Pons (tissue), 1 donor: Measurements from ENCODE around the gene DMAC2L.

Experiments used
- DNase-seq: peaks from one replicate; pipeline ENCODE4 v3.0.0-alpha.2; 2016; ENCODE audit warnings: low spot score

Gene DMAC2L

GRCh38 chr14:50331596-50331995 lies 19.5 kb downstream of the DMAC2L start:
- no peak for DNase-seq

- DNase-seq, result no peak
Observed at GRCh38 chr14:50333014-50333509, 20.9 kb downstream of the DMAC2L start.

DNA sequence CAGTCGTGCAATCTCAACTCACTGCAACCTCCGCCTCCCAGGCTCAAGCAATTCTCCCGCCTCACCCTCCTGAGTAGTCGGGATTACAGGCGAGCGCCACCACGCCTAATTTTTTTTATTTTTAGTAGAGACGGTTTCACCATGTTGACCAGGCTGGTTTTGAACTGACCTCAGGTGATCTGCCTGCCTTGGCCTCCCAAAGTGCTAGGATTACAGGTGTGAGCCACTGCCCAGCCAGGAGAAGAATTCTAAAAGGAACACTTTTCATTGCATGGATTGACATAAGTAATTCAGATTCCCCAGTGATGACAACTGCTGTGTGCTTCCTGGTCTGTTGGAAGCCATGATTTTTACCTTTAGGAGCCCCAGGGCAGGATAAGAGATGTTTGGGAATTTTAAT lies 22.1 kb downstream of the DMAC2L start:
- DNase-seq, result no peak

- DNase-seq, result peak; percentile 99
Observed at GRCh38 chr14:50335389-50335788, 23.3 kb downstream of the DMAC2L start.

DNA sequence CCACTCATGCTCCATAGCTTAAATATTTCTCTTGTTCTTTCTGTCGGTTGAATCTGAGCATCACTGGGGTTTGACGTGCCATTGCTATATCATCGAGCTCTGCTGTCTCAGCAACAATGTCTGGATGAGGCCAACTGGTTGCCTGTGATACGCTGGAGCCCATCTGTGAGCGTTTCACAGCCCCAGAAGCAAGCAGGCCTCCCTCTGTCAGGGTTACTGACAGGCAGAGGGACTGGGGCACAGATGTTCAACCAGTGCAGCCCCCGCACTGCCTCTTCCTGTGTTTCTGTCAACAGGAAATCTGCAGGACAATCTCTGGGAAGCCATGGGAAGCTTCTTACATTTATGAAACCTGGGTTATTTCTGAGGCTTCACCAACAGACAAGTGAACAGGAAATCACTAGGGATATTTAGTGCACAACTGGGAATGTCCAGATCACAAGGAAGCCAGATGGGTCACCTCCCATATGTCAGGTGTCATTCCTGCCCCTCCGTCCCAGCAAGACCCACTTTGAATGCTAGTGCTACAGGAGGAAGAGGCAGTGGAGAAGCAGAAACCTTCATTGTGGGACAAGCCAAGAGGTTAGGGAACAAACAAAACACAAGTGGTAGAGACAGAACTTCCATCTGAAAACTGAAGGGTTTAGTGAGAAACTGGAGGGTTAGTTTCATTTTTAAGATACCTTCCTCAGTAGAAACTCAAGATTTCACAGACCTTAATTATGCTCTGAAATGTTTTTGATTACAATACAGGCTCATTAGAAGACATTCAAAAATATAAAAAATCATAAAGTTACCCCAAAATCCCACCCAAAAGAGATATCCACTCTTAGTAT lies 24.1 kb downstream of the DMAC2L start:
- no peak for DNase-seq

DNA sequence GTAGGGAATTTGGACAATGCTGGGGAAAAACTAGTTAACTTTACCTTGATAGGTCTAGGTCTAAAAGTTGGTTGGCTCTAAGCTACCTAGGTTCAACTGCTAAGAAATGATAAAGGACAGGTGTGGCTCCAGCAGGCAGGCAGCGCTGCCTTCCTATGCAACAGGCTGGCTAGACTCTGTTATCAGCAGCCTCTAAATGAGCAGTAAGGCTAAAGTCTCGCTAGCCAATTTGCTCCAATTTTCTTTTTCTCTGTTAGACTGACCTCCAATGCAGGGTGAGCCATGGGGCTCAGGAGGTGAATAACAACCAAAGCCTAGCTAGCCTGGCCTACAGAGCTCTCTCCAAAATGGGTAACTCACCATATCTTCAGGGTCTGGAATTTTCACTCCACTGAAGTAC lies 26.5 kb downstream of the DMAC2L start:
- no peak for DNase-seq

DNA sequence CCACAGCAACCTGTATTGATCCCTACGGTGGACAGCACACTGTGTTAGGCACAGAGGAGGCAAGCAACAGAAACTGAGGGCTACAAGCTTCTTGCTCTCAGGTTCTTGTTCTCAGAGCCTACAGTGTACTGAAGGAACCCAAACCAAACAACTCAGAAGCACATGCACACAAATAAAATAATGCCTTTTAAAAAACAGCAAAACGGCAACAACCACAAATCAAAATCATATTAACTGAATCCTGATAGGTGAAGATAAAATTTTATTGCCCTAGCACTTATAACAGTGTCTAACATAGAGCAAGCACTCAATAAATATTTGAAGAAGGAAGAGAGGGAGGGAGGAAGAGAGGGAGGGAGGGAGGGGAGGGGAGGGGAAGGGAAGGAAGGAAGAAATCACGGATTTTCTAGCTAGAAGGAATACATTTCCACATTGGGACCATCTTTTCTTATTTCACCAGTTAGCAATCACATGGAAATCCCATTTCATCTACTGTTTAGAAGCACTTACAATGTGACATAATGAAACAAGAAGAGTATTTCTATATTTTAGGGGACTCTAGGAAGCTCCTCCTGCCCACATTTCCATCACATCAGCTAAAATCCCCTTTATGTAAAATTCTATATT lies 27.2 kb downstream of the DMAC2L start:
- DNase-seq, result no peak

- no peak for DNase-seq
Observed at GRCh38 chr14:50340045-50340444, 27.9 kb downstream of the DMAC2L start.

- DNase-seq, result no peak
Observed at GRCh38 chr14:50340963-50341362, 28.8 kb downstream of the DMAC2L start.

GRCh38 chr14:50342221-50343078 lies 30.3 kb downstream of the DMAC2L start:
- DNase-seq, result peak; percentile 89

- DNase-seq, result no peak
Observed at GRCh38 chr14:50343434-50343833, 31.3 kb downstream of the DMAC2L start.

DNA sequence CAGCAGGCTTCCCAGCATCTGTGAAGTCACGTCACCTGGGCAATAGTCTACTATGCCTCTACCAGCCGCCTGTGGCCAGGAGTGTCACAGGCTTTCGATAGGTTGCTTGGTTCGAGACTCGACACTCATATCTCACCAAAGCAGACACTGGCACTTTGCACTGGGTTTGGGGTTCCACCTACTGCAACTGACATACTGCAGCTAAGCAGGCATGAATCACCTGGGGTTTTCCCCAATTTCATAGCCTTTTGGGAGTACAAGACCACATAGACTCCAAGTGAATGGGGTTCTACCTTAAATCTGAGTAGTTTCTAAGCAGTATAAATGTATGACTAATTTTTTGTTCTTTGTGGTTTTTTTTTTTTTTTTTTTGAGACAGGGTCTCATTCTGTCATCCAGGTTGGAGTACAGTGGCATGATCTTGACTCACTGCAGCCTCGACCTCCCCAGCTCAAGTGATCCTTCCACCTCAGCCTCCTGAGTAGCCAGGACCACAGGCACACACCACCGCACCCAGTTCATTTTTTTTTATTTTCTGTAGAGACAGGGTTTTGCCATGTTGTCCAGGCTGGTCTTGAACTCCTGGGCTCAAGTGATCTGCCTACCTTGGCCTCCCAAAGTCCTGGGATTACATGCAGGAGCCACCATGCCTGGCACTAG lies 32.1 kb downstream of the DMAC2L start:
- DNase-seq, result no peak

GRCh38 chr14:50344876-50345563 lies 32.9 kb downstream of the DMAC2L start:
- DNase-seq, result no peak

- DNase-seq, result peak; percentile 31
Observed at GRCh38 chr14:50345846-50346422, 33.8 kb downstream of the DMAC2L start.

- DNase-seq, result no peak
Observed at GRCh38 chr14:50347521-50347920, 35.4 kb downstream of the DMAC2L start.

GRCh38 chr14:50348933-50349332 lies 36.8 kb downstream of the DMAC2L start:
- DNase-seq, result no peak

DNA sequence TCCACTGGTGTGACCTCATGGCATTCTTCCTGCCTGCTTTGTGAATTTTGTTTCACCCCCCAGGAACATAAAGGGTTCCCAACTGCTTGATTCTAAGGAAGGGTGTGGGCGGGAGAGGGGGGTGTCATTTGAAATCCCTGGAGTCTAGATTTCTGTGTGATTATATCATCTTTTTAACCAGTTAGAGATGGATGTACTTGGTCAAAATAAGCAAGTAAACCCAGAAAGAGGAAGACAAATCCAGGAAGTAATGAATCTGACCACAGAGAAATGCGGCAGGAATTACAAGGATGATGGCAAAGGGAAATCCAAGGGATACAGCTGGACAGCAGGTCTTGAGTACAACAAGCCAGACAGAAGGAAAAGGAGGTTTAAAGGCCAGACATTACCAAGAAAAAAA lies 38.9 kb downstream of the DMAC2L start:
- no peak for DNase-seq

DNA sequence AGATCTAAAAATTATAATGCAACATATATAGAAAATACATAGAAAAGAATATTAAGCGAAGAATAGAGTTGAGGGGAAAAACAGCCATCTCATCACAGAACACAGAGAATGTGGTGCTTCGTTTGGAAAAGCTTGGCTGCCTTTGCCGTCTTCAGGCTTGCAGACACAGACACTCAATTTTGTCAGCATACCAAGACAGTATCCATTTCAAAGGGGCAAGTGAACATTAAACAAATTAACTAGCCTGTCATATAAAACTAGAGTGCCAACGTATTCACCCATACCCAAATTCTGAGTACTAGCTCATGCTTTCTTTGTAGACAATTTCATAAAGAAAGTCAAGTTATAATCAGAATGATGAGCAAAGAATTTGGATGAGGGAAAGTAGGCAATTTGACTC lies 40.5 kb downstream of the DMAC2L start:
- DNase-seq, result no peak

DNA sequence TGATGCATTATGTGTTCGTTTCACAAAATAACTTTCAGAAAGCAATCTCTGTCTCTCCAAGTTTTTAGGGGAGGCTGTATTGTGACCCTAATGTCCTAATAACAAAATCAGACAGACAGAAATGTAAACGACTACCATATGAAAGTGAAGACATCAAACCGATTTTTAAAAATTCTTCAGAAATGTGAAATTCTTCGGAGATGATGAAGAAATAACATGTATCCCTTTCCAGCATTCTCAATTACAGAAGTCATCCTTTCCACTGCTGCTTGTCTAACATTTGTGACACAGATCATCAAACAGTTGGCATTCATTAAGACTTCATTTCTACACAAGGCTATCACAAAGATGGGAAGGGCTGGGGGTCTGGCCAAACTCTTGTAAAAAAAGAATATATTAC lies 41.0 kb downstream of the DMAC2L start:
- DNase-seq, result no peak

DNA sequence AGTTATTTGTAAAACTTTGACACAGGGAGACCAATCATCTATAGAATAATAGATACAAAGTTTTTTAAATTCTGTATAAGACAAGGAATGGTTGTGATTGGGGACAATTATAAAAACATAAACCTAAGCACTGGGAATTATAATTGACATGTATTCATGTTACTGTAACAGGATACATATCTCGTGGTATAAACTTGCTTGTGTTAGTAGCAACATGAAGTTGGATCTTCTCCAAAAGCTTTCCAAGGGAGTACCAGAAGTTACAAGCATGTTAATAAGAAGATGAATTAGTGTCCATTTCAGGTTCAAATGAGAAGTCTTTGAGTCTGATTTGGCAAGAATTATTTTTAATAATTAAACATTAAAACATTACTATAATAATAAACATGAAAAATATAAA lies 42.4 kb downstream of the DMAC2L start:
- DNase-seq, result no peak

GRCh38 chr14:50355692-50356091 lies 43.6 kb downstream of the DMAC2L start:
- DNase-seq, result no peak
